Measurements from ENCODE around the gene NATD1. TPM values are rescaled to one million over a fixed set of nuclear protein-coding genes. Genes with fewer than 3 reads are reported as not detected.

NATD1 gene
- polyA plus RNA-seq, 1 of the 3 experiments (the other 2 are of a cell fraction) = 3.9 TPM

DNA sequence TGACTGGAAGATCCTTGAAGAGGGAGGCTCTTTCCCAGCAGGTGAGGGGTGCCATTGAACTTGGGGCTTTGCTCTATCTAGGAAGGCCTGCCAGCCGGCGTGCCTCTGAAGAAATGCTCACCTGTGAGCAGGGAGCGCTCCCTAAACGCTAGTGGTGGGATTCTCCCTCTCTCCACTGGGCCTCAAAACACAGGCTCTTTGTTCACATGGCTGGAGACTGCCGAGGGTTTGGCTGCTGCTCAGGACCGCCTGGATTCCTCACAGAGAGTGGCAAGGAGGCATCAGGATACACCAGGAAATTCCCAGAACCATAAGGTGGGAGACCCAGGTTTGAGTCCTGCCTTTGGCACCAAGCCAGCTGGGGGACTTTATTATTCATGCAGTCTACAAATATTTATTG, 21.7 kb downstream of the NATD1 start:
- 83% methylated on average over 3 of the region's 6 CpGs for WGBS (ENCODE audit: low lambda C conversion rate)
- TF ChIP-seq RFX5 (IDR thresholded peaks at IDR 0.05; ENCODE audit: low read length) (no peak), MXI1 (IDR thresholded peaks at IDR 0.05; ENCODE audit: low read depth, low read length) (no peak), NRF1 (IDR thresholded peaks at IDR 0.05; ENCODE audit: low read depth, low read length) (no peak), GATA2 (CRISPR knock-in tag; IDR thresholded peaks at IDR 0.05) (no peak), REST (IDR thresholded peaks at IDR 0.05; ENCODE audit: low read depth, low read length) (no peak), TCF12 (IDR thresholded peaks at IDR 0.05) (no peak), TEAD4 (IDR thresholded peaks at IDR 0.05; ENCODE audit: borderline replicate concordance, insufficient read depth) (no peak), RCOR1 (IDR thresholded peaks at IDR 0.05; ENCODE audit: low read length) (no peak), FOXM1 (IDR thresholded peaks at IDR 0.05; ENCODE audit: low read depth) (no peak), EP300 (IDR thresholded peaks at IDR 0.05; ENCODE audit: borderline replicate concordance in 1 of 2, low read depth in 1 of 2, low read length in 1 of 2) (no peak), RAD21 (IDR thresholded peaks at IDR 0.05; ENCODE audit: low read length) (no peak), ELF1 (IDR thresholded peaks at IDR 0.05) (no peak), IRF3 (IDR thresholded peaks at IDR 0.05; ENCODE audit: low read depth, low read length) (no peak), POLR2AphosphoS5 (IDR thresholded peaks at IDR 0.05; ENCODE audit: low read depth, low read length) (no peak)
- TF ChIP-seq, protein P1, sequence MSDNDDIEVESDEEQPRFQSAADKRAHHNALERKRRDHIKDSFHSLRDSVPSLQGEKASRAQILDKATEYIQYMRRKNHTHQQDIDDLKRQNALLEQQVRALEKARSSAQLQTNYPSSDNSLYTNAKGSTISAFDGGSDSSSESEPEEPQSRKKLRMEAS (IDR thresholded peaks at IDR 0.05; ENCODE audit: low read depth) = no peak
- TF ChIP-seq, protein P2, sequence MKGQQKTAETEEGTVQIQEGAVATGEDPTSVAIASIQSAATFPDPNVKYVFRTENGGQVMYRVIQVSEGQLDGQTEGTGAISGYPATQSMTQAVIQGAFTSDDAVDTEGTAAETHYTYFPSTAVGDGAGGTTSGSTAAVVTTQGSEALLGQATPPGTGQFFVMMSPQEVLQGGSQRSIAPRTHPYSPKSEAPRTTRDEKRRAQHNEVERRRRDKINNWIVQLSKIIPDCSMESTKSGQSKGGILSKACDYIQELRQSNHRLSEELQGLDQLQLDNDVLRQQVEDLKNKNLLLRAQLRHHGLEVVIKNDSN (IDR thresholded peaks at IDR 0.05; ENCODE audit: borderline replicate concordance, low read depth) = no peak
- TF ChIP-seq, protein P3, sequence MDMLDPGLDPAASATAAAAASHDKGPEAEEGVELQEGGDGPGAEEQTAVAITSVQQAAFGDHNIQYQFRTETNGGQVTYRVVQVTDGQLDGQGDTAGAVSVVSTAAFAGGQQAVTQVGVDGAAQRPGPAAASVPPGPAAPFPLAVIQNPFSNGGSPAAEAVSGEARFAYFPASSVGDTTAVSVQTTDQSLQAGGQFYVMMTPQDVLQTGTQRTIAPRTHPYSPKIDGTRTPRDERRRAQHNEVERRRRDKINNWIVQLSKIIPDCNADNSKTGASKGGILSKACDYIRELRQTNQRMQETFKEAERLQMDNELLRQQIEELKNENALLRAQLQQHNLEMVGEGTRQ (IDR thresholded peaks at IDR 0.05; ENCODE audit: borderline replicate concordance, low read depth, low read length) = no peak
- Histone ChIP-seq H3K9ac (no peak overlapping the region), H3K9me3 (no peaks in the 10 kb centered on the region), H3K27ac (ENCODE audit: low read depth in 2 of 2, low read length in 1 of 2) (no peak overlapping the region), H3K4me2 (no peak overlapping the region), H2AFZ (ENCODE audit: low read depth) (no peak overlapping the region), H3K79me2 (ENCODE audit: insufficient read depth) (no peaks in the 10 kb centered on the region), H4K20me1 (ENCODE audit: insufficient read depth) (no peaks in the 10 kb centered on the region), H3K36me3 (replicated peaks in 1 of 2; ENCODE audit: control insufficient read depth in 1 of 2, insufficient read depth in 2 of 2, low read length in 1 of 2) (no peaks in the 10 kb centered on the region), H3K27me3 (ENCODE audit: insufficient read depth) (no peaks in the 10 kb centered on the region), H3F3A (replicated peaks; ENCODE audit: insufficient read depth) (no peaks in the 10 kb centered on the region), H3K9me2 (no peaks in the 10 kb centered on the region), H3K4me1 (ENCODE audit: control insufficient read depth in 1 of 2, insufficient read depth in 2 of 2, low read depth in 1 of 2, low read length in 1 of 2) (peaks cover 0 to 3% of the 10 kb centered on the region in 2 experiments; a peak in 1 of 4 replicates), H3K4me3 (ENCODE audit: low read depth in 2 of 2, low read length in 1 of 2) (no peak overlapping the region)
- ChIA-PET CTCF (interaction anchor here (1.2 to 1.4 kb wide), 2 partner anchors 8 to 48 kb away, joined by 3 to 4 read pairs; no protein-coding TSS in a partner anchor), POLR2A (no interaction called here)
- DNase-seq = no peak

All from SK-N-SH (cell line).